ENCODE data around the gene ALX4.

ALX4 gene

DNA sequence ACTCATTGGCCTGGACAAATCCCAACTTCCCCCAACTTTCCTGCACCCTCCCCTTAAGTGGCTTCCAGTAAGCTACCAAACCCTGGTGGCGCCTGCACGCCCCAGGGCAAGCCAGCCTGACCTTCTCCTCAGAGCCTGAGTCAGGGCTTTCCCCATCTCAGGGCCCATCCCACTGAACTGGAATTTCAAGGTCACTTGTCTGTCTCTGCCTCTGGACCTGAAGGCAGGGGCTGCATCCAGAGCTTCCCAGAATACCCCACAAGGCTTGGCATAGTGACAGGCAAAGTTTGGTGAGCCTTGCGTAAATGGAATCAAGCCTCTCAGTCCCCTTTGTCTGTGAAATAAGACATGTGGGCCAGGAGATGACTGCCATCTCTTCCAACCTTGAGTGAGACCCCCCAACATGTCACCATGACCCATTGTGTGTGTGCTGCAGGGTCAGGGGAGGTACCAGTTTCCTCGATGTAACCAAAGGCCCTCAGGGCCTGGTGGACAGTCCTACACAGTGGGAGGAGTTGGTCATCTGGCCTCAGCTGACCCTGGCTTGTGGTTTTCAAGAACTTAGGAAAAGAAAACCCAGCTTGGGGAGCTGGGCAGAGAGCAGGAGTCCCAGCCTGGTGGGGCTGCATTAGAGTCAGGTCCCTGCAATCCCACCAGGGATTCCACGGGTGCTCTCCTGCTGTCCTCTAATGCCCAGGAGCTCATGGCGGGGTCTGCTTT, 8.9 kb downstream of the ALX4 start:
- no peak for DNase-seq

DNA sequence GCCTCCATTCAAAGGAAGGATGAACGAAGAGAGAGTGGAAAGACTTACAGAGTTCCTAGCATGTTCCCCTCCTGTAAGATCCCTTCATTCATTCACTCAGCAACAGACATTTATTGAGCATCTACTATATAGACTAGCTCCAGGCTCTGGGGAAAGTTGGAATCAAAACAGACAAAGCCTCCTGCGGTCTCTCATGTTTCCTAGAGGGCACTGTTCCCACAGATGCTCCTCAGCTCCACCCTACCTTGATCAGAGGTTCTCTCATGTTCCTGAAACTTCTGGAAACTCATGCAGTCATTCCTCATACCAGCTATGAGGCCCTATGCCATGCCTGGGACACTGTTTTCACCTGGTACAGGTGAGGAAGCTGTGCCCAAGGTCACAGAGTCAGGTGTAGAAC, 11.1 kb downstream of the ALX4 start:
- DNase-seq = no peak

- no peak for DNase-seq
Measured at GRCh38 chr11:44290208-44290607, 19.7 kb downstream of the ALX4 start.

- DNase-seq = no peak
Measured at GRCh38 chr11:44288133-44288526, 21.8 kb downstream of the ALX4 start.

GRCh38 chr11:44286911-44287310, 23.0 kb downstream of the ALX4 start:
- DNase-seq = no peak

GRCh38 chr11:44286268-44286880, 23.6 kb downstream of the ALX4 start:
- DNase-seq = peak; percentile 34

- no peak for DNase-seq
Measured at GRCh38 chr11:44285756-44286155, 24.2 kb downstream of the ALX4 start.

DNA sequence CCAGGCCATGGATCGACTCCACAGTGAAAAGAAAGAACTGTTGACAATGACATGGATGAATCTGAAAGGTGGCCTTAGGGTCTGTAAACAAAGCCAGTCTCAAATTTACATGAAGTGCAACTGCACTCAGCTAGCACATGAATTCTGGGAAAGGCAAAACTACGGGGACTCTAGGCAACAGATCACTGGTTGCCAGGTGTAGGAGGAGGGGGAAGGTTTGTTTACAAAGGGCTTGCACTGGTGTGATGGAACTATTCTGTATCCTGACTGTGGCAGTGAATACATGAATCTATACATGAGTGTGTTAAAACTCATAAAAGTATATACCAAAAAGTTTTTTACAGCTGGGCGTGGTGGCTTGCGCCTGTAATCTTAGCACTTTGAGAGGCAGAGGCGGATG, 27.3 kb downstream of the ALX4 start:
- DNase-seq = no peak

DNA sequence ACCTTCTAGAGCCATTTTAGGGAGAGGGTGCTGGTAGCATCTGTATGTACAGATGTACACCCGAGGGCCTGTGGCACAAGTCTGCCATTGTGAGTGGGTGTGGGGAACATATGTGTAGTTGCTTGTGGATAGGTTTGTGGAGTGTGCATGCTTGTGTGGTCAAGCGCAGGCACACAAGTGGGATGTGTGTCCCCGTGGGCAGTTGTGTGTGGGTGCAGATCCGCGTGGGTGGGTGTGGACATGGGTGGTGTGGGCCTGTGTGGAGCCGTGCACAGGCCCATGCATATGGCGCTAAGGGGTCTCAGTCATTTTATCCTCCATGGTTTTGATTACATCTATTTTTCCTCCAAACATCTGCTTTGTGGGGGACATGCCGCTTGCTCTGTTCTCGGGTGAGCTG, 28.8 kb downstream of the ALX4 start:
- DNase-seq = no peak

- no peak for DNase-seq
Measured at GRCh38 chr11:44280257-44280656, 29.7 kb downstream of the ALX4 start.

DNA sequence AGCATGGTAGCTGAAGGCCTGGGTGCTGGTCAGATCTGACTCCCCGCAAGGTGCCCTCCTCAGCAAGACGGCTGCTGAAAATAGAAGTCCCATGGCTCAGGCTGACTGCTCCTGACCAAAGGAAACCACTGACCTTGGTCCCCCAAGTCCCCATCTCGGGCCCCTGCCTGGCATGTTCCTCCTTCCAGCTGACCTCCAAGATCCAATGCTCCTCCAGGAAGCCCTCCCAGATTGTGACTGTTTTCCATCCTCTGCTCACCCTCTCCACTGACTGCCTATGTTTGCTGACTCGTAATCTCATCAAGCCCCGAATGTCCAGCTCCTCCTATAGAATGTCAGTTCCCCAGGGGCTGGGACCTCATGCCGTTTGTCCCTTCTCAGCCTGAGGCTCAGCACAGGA, 30.5 kb downstream of the ALX4 start:
- DNase-seq = no peak

DNA sequence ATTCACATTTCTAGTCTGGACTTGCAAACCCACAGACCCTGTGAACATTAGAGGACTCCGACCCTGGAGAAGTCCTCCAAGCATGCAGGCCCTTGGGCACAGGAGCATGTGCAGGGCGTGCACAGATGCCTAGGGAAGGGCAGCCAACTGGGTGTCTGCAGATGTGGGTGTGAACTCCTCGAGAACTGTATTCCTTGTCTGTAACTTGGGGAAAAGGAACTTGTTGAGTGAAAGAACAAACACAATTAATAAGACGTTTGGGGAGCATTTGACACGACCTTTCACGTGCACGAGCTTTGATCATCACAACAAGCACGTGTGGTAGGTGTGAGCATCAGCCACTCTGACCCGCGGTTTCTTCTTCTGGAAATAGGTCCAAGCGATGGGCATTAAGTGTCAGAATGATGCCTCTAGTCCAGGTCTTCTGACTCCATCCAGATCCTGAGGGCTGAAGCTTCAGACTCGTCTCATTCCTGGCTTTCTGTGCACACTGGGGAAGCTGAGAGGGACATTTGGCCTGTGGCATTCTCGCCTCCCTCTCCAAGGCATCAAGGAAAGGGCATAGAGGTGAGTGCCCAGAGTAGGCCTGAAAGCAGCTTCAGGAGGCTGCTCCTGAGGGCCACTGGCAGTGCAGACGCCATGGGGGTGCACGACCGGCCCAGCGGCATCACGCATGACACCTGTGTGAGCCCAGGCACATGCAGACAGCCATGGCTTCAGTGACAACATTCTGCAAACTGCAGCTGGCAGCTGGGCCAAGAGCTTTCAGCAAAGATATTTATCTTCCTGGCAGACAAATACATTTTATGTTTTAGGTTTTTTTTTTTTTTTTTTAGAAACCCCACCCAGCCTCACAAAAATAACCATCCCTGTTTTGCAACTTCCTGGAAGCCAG, 32.5 kb downstream of the ALX4 start:
- DNase-seq = no peak

- DNase-seq = no peak
Measured at GRCh38 chr11:44275961-44276550, 33.9 kb downstream of the ALX4 start.

- DNase-seq = no peak
Measured at GRCh38 chr11:44275241-44275640, 34.7 kb downstream of the ALX4 start.

DNA sequence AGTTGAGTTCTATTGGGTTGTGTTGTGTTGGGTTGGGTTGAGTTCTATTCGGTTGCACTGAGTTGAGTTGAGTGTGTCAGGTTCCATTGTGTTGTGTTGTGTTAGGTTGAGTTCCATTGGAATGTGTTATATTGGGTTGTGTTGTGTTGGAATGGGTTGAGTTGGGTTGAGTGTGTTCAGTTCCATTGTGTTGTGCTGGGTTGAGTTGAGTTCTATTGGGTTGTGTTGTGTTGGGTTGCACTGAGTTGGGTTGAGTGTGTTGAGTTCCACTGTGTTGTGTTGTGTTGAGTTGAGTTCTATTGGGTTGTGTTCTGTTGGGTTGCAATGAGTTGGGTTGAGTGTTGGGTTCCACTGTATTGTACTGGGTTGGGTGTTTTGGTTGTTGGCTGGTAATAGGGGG, 35.5 kb downstream of the ALX4 start:
- DNase-seq = no peak

GRCh38 chr11:44271286-44271685, 38.7 kb downstream of the ALX4 start:
- no peak for DNase-seq

DNA sequence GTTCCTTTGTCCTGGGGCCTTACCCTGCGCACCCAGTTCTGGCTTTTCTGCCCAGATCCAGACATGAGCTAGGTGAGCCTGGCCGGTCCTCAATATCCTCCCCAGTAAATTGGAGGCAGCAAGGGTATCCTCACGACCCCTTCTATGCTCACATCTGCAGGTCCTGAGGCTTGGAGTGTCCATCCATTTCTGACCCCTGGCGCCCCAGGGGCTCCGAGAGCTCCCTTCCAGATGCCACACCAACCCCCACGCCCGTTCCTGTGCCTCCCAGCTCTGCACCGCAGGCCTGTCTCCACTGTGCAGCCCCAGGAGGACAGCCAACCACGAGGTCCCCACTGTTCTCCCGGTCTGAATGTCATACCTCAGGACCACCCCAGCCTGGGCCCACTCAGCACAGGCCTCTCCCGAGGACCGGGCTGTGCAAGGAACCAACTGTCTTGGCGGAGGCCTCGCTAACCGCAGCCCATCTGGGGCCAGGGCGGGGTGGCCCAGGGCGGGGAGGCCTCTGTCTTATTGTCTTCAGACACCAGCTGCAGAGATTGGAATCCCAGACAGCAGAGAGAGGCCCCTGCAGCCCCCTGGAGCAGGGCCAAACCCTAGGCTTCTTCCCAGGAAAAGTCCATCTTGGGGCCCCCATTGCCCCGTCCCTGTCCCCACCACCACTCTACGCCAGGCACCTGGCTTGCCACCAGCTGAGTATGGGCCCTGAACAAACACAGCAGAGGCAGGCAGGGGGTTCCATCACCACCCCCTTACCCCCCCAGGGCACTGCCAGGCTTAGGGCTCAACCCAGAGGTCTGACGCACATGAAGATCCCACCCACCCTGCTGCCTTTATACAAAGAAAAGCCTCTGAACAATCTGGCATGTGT, 39.3 kb downstream of the ALX4 start:
- no peak for DNase-seq

DNA sequence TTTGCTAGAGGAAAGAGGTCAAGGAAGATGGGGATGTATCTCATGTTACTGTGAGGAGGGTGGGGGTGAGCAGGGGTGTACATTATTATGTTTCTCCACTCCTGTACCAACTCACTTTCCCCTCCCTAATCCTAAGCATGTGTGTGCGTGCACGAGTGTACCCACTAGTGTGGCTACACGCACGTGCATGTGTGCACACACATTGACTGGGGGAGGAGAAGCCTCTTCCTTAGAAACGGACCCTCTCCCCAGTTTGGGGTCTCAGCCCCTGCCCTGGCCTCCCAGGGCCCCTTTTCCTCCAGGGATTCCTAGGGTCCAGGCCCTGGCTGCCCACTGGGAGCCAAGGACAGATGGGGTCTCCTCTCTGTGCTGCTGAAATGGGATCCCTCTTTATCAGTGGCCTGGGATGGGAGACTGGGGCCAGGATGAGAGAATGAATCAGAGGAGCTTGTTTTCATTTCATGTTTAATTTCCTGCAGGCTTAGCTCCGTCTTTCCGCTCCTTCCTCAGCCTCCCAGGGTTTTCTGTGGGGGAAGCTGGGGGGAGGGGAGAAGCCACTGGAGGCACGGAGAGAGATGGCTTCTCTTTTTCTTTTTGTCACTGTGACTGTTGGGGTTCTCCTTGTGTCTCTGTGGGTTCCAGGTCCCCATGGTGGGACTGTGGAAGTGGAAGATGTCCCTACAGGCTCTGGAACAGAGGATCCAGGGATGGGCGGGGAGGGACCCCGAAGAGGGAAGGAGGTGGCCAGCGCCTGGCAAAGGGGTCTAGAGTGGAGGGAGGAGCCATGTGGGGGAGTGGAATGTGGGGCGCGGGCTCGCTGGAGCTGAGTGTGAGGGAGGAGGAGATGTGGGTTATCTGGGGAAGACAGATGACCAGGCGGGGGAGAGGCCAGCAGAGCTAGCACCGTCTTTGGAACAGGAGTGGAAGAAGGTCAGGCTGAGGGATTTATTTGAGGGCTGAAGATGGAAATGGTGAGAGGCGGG, 40.3 kb downstream of the ALX4 start:
- no peak for DNase-seq

GRCh38 chr11:44268614-44269080, 41.3 kb downstream of the ALX4 start:
- no peak for DNase-seq

- no peak for DNase-seq
Measured at GRCh38 chr11:44267750-44268613, 42.0 kb downstream of the ALX4 start.

Measured in CD4-positive, alpha-beta T cell treated with Interleukin-4 for 4 hours (primary cell).